ENCODE data around the gene NCK2.

GRCh38 chr2:105879803-105880300 lies 135.1 kb downstream of the NCK2 start:
- no peak for TF ChIP-seq CTCF (IDR thresholded peaks at IDR 0.05 in 2 of 3, conservative IDR thresholded peaks at IDR 0.05 in 1 of 3; ENCODE audit: control insufficient read depth in 2 of 3, extremely low read depth in 1 of 3, insufficient read depth in 1 of 3, low read depth in 3 of 3, low read length in 3 of 3)
- no peak for TF ChIP-seq MAX (IDR thresholded peaks at IDR 0.05; ENCODE audit: low read depth, low read length)
- no peak for TF ChIP-seq NBN (IDR thresholded peaks at IDR 0.05)
- TF ChIP-seq E2F8 (IDR thresholded peaks at IDR 0.05; ENCODE audit: low read depth, partially characterized antibody), result no peak
- TF ChIP-seq BCLAF1 (IDR thresholded peaks at IDR 0.05), result no peak
- TF ChIP-seq GABPA (IDR thresholded peaks at IDR 0.05; ENCODE audit: low read depth), result no peak

Data from GM12878 (cell line).